NCI-H1436 treated with DMSO at 0.1 percent for 48 hours (cell line): ENCODE measurements around the gene PLCB4.
"Not testable (repeated sequence)": the region's sequence is repeated elsewhere in the genome, so short reads cannot be mapped to it uniquely, and the experiment has no call there.

Experiments
- DNase-seq: peaks from one replicate; lab custom pipeline; 2025; lab: John Stamatoyannopoulos, UW

PLCB4 gene

GRCh38 chr20:9068841-9069663 is at the start of gene PLCB4:
PLCB4 (plus strand) TSS chr20:9069087; CDS start chr20:9307815, 238,728 bp downstream.
- no peak for DNase-seq

- DNase-seq: no peak
Measured at GRCh38 chr20:9019833-9020232, 49.1 kb upstream of the PLCB4 start.

GRCh38 chr20:9021216-9021615 is 47.7 kb upstream of the PLCB4 start:
- DNase-seq: no peak

GRCh38 chr20:9021699-9022098 is 47.2 kb upstream of the PLCB4 start:
- DNase-seq: no peak

- no peak for DNase-seq
Measured at GRCh38 chr20:9022376-9022775, 46.5 kb upstream of the PLCB4 start.

GRCh38 chr20:9024606-9025005 is 44.3 kb upstream of the PLCB4 start:
- DNase-seq: no peak

GRCh38 chr20:9025011-9025410 is 43.9 kb upstream of the PLCB4 start:
- no peak for DNase-seq

GRCh38 chr20:9025643-9026042 is 43.2 kb upstream of the PLCB4 start:
- no peak for DNase-seq

- DNase-seq: no peak
Measured at GRCh38 chr20:9027626-9028025, 41.3 kb upstream of the PLCB4 start.

- DNase-seq: no peak
Measured at GRCh38 chr20:9028419-9028818, 40.5 kb upstream of the PLCB4 start.

- no peak for DNase-seq
Measured at GRCh38 chr20:9031991-9032390, 36.9 kb upstream of the PLCB4 start.

GRCh38 chr20:9032758-9033157 is 36.1 kb upstream of the PLCB4 start:
- no peak for DNase-seq

- no peak for DNase-seq
Measured at GRCh38 chr20:9035126-9035525, 33.8 kb upstream of the PLCB4 start.

GRCh38 chr20:9036593-9036992 is 32.3 kb upstream of the PLCB4 start:
- no peak for DNase-seq

- no peak for DNase-seq
Measured at GRCh38 chr20:9038791-9039535, 29.9 kb upstream of the PLCB4 start.

GRCh38 chr20:9040863-9041524 is 27.9 kb upstream of the PLCB4 start:
- DNase-seq: no peak

GRCh38 chr20:9043364-9043763 is 25.5 kb upstream of the PLCB4 start:
- no peak for DNase-seq

GRCh38 chr20:9047928-9048327 is 21.0 kb upstream of the PLCB4 start:
- DNase-seq: not testable (repeated sequence)

GRCh38 chr20:9051508-9051907 is 17.4 kb upstream of the PLCB4 start:
- no peak for DNase-seq

GRCh38 chr20:9052136-9052535 is 16.8 kb upstream of the PLCB4 start:
- no peak for DNase-seq

GRCh38 chr20:9053108-9053507 is 15.8 kb upstream of the PLCB4 start:
- no peak for DNase-seq

GRCh38 chr20:9054176-9054575 is 14.7 kb upstream of the PLCB4 start:
- no peak for DNase-seq

- no peak for DNase-seq
Measured at GRCh38 chr20:9059931-9060330, 9.0 kb upstream of the PLCB4 start.
